NT2/D1 (cell line): ENCODE measurements around the gene KIAA0513.

Source experiments
- DNase-seq: peaks from one replicate; pipeline ENCODE4 v3.0.0-alpha.2; 2011; ENCODE audit warnings: low read depth, low spot score
- H3K27me3 ChIP-seq: 2 replicates; pipeline ENCODE4 v1.6.0; 2011; ENCODE audit warnings: mild to moderate bottlenecking; ENCODE audit not compliant: insufficient read length, insufficient read depth
- H3K36me3 ChIP-seq: 2 replicates; pipeline ENCODE4 v1.6.1; 2011; ENCODE audit warnings: mild to moderate bottlenecking, low read length, mixed read lengths; ENCODE audit not compliant: insufficient read depth, insufficient read length
- H3K4me1 ChIP-seq: 2 replicates; pipeline ENCODE4 v1.5.1; 2011; ENCODE audit not compliant: insufficient read depth, insufficient read length
- H3K4me3 ChIP-seq: 2 replicates; pipeline ENCODE4 v1.5.1; 2011; ENCODE audit warnings: low read depth; ENCODE audit not compliant: insufficient read length
- H3K9ac ChIP-seq: 2 replicates; pipeline ENCODE4 v1.6.0; 2011; ENCODE audit warnings: low read depth; ENCODE audit not compliant: insufficient read length
- H3K9me3 ChIP-seq: 2 replicates; pipeline ENCODE4 v1.5.1; 2011; ENCODE audit warnings: mild to moderate bottlenecking, low read length; ENCODE audit not compliant: insufficient read depth
- SUZ12 ChIP-seq: IDR thresholded peaks from 2 replicates; pipeline ENCODE4 v1.6.1; 2011; ENCODE audit not compliant: insufficient read length, insufficient read depth; ENCODE audit errors: extremely low read depth
- YY1 ChIP-seq: IDR thresholded peaks from 2 replicates; pipeline ENCODE4 v1.6.1; 2011; ENCODE audit not compliant: insufficient read length, insufficient read depth
- ZNF274 ChIP-seq: IDR thresholded peaks from 2 replicates; pipeline ENCODE4 v1.6.1; 2011; ENCODE audit warnings: mild to moderate bottlenecking, low read depth, low read length

Gene KIAA0513

GRCh38 chr16:85103114-85104079 lies 75.8 kb downstream of the KIAA0513 start:
- H3K9ac ChIP-seq = no peak overlapping the region
- no peak overlapping the region for H3K4me3 ChIP-seq
- H3K4me1 ChIP-seq = peaks cover 11% of the 10 kb centered on the region
- H3K36me3 ChIP-seq = no peaks in the 10 kb centered on the region
- DNase-seq = no peak
- peaks cover 5% of the 10 kb centered on the region for H3K27me3 ChIP-seq
- no peaks in the 10 kb centered on the region for H3K9me3 ChIP-seq
- no peak for TF ChIP-seq YY1
- no peak for TF ChIP-seq SUZ12
- TF ChIP-seq ZNF274 = no peak

- DNase-seq = no peak
- Histone ChIP-seq H3K4me3 (no peak overlapping the region), H3K4me1 (peaks cover 11% of the 10 kb centered on the region), H3K27me3 (peaks cover 5% of the 10 kb centered on the region), H3K9ac (no peak overlapping the region), H3K36me3 (no peaks in the 10 kb centered on the region), H3K9me3 (no peaks in the 10 kb centered on the region)
- no peak for TF ChIP-seq SUZ12
- no peak for TF ChIP-seq ZNF274
- TF ChIP-seq YY1 = no peak
Measured at GRCh38 chr16:85104147-85104546, 76.6 kb downstream of the KIAA0513 start.

DNA sequence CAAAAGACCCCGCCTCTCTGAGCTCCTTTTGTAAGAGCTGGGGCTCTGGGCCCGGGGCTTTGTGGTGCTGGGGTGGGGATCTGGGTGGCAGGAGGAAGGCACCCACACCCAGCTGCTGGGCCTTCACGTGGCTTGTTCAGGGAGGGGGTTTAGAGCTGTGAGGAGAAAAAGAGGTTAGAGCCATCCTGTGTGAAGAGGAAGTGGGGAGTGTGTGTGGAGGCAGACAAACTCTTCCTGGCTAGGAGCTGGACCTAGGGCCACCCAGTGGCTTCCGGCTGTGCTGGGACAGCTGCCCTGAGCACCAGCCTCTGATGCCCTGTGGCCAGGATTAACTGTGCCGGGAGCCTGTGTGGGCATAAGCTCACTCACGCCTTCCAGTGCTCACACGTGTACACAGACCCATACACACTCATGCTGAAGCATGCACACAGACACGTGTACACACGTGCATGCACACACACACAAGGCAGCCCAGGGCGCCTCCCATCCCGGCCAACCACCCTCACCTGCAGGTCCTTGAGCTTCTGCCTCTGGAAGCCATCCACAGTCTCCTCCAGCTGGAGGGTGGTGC lies 77.3 kb downstream of the KIAA0513 start:
- DNase-seq = no peak
- Histone ChIP-seq H3K9me3 (no peaks in the 10 kb centered on the region), H3K36me3 (no peaks in the 10 kb centered on the region), H3K4me3 (no peak overlapping the region), H3K27me3 (peaks cover 5% of the 10 kb centered on the region), H3K9ac (no peak overlapping the region), H3K4me1 (peaks cover 11% of the 10 kb centered on the region)
- TF ChIP-seq YY1 (no peak), SUZ12 (no peak), ZNF274 (no peak)

DNA sequence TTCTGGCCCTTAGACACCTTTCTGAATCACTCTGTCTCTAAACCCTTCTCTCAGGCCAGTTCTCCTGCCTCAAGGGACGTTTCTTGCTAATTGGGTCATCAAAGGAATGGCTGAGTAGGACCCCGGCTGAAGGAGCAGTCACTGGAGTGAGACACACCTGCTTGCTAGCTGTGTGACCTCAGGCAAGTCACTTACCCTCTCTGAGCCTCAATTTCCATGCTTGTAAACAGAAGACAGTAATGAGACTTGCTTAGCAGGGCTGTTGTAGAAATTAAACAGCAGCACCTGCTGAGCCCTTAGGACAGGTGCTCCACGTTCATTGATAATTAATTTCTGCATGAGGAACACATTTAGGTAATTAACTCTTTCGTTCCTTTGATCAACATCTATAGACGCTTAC lies 77.9 kb downstream of the KIAA0513 start:
- H3K36me3 ChIP-seq = no peaks in the 10 kb centered on the region
- DNase-seq = no peak

GRCh38 chr16:85107083-85107482 lies 79.5 kb downstream of the KIAA0513 start:
- Histone ChIP-seq H3K4me3 (no peak overlapping the region), H3K36me3 (no peaks in the 10 kb centered on the region), H3K9ac (no peak overlapping the region), H3K9me3 (no peaks in the 10 kb centered on the region), H3K27me3 (peaks cover 5% of the 10 kb centered on the region), H3K4me1 (peaks cover 11% of the 10 kb centered on the region)
- TF ChIP-seq YY1 (no peak), SUZ12 (no peak), ZNF274 (no peak)
- no peak for DNase-seq

More for the DNA sequence above, 77.9 kb downstream of the KIAA0513 start:
- H3K9ac ChIP-seq = no peak overlapping the region
- no peaks in the 10 kb centered on the region for H3K9me3 ChIP-seq
- H3K4me1 ChIP-seq = peaks cover 11% of the 10 kb centered on the region
- no peak overlapping the region for H3K4me3 ChIP-seq
- H3K27me3 ChIP-seq = peaks cover 5% of the 10 kb centered on the region
- no peak for TF ChIP-seq SUZ12
- no peak for TF ChIP-seq YY1
- no peak for TF ChIP-seq ZNF274

DNA sequence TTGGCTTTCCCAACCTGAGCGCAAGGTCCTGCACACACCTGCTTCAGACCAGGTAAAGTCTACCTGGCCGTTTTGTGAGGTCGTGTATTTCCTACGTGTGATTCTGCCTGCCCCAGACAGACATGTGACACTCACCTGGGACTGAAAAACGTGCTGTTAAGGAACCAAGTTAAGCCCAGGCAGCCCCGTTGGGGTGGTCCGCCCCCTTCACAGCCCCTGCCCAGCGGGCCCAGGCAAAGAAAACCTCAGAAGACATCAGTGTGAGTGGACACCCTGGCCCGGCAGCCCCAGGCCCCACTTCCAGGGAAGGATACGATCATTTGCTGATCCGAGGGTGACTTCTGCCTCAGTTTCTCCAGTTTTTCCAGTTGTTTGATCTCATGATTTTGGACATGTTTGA lies 79.9 kb downstream of the KIAA0513 start:
- no peaks in the 10 kb centered on the region for H3K36me3 ChIP-seq
- no peak for DNase-seq
- H3K4me3 ChIP-seq = no peak overlapping the region
- no peak overlapping the region for H3K9ac ChIP-seq
- peaks cover 5% of the 10 kb centered on the region for H3K27me3 ChIP-seq
- TF ChIP-seq YY1 (no peak), SUZ12 (no peak), ZNF274 (no peak)
- H3K4me1 ChIP-seq = peaks cover 15% of the 10 kb centered on the region
- no peaks in the 10 kb centered on the region for H3K9me3 ChIP-seq

- no peak overlapping the region for H3K4me3 ChIP-seq
- no peak for TF ChIP-seq YY1
- TF ChIP-seq SUZ12 = no peak
- TF ChIP-seq ZNF274 = no peak
- no peaks in the 10 kb centered on the region for H3K36me3 ChIP-seq
- no peak for DNase-seq
- H3K4me1 ChIP-seq = peaks cover 13% of the 10 kb centered on the region
- no peak overlapping the region for H3K9ac ChIP-seq
- peaks cover 5% of the 10 kb centered on the region for H3K27me3 ChIP-seq
- H3K9me3 ChIP-seq = no peaks in the 10 kb centered on the region
Measured at GRCh38 chr16:85110105-85110504, 82.5 kb downstream of the KIAA0513 start.
